Rectal smooth muscle tissue (tissue), 1 donor: Measurements from ENCODE around the gene KHK.
"Not testable (repeated sequence)": the region's sequence is repeated elsewhere in the genome, so short reads cannot be mapped to it uniquely, and the experiment has no call there.

ENCODE experiments used
- H3K27ac ChIP-seq: one replicate; pipeline ENCODE4 v1.7.0; 2013; ENCODE audit warnings: low read depth, low read length, inconsistent platforms
- H3K27me3 ChIP-seq: one replicate; pipeline ENCODE4 v1.7.0; 2013; ENCODE audit warnings: low read length; ENCODE audit not compliant: control insufficient read depth, insufficient read depth
- H3K36me3 ChIP-seq: one replicate; pipeline ENCODE4 v1.7.0; 2013; ENCODE audit warnings: low read length; ENCODE audit not compliant: control insufficient read depth, insufficient read depth
- H3K4me1 ChIP-seq: one replicate; pipeline ENCODE4 v1.7.0; 2013; ENCODE audit warnings: low read length; ENCODE audit not compliant: control insufficient read depth, insufficient read depth
- H3K4me3 ChIP-seq: one replicate; pipeline ENCODE4 v1.7.0; 2013; ENCODE audit warnings: low read length
- H3K9ac ChIP-seq: one replicate; pipeline ENCODE4 v1.7.0; 2013; ENCODE audit warnings: low read length

The KHK gene

GRCh38 chr2:27097341-27097740 is 10.8 kb downstream of the KHK start:
- H3K9ac ChIP-seq: no peak overlapping the region
- H3K36me3 ChIP-seq: no peaks in the 10 kb centered on the region
- H3K4me1 ChIP-seq: peaks cover 7% of the 10 kb centered on the region
- no peaks in the 10 kb centered on the region for H3K27me3 ChIP-seq
- no peak overlapping the region for H3K27ac ChIP-seq
- no peak overlapping the region for H3K4me3 ChIP-seq

GRCh38 chr2:27099334-27099955 is 12.9 kb downstream of the KHK start:
- Histone ChIP-seq H3K36me3 (no peaks in the 10 kb centered on the region), H3K4me3 (no peak overlapping the region), H3K27me3 (no peaks in the 10 kb centered on the region), H3K4me1 (peaks cover 7% of the 10 kb centered on the region), H3K27ac (no peak overlapping the region), H3K9ac (no peak overlapping the region)

DNA sequence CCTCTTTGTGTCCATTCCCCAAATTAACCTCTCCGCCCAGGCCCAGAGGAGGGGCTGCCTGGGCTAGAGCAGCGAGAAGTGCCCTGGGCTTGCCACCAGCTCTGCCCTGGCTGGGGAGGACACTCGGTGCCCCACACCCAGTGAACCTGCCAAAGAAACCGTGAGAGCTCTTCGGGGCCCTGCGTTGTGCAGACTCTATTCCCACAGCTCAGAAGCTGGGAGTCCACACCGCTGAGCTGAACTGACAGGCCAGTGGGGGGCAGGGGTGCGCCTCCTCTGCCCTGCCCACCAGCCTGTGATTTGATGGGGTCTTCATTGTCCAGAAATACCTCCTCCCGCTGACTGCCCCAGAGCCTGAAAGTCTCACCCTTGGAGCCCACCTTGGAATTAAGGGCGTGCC is 13.5 kb downstream of the KHK start:
- no peaks in the 10 kb centered on the region for H3K27me3 ChIP-seq
- H3K36me3 ChIP-seq: no peaks in the 10 kb centered on the region
- no peak overlapping the region for H3K9ac ChIP-seq
- peaks cover 7% of the 10 kb centered on the region for H3K4me1 ChIP-seq
- no peak overlapping the region for H3K27ac ChIP-seq
- H3K4me3 ChIP-seq: no peak overlapping the region

GRCh38 chr2:27102329-27102728 is 15.8 kb downstream of the KHK start:
- Histone ChIP-seq H3K4me3 (no peak overlapping the region), H3K4me1 (no peaks in the 10 kb centered on the region), H3K36me3 (no peaks in the 10 kb centered on the region), H3K27me3 (no peaks in the 10 kb centered on the region), H3K9ac (no peak overlapping the region), H3K27ac (no peak overlapping the region)

- H3K36me3 ChIP-seq: no peaks in the 10 kb centered on the region
- H3K27ac ChIP-seq: no peak overlapping the region
- no peak overlapping the region for H3K4me3 ChIP-seq
- H3K9ac ChIP-seq: no peak overlapping the region
- H3K4me1 ChIP-seq: no peaks in the 10 kb centered on the region
- no peaks in the 10 kb centered on the region for H3K27me3 ChIP-seq
Observed at GRCh38 chr2:27105981-27106380, 19.4 kb downstream of the KHK start.

GRCh38 chr2:27108221-27108620 is 21.6 kb downstream of the KHK start:
- Histone ChIP-seq H3K36me3 (no peaks in the 10 kb centered on the region), H3K4me3 (no peak overlapping the region), H3K9ac (no peak overlapping the region), H3K27ac (no peak overlapping the region), H3K27me3 (no peaks in the 10 kb centered on the region), H3K4me1 (no peaks in the 10 kb centered on the region)

DNA sequence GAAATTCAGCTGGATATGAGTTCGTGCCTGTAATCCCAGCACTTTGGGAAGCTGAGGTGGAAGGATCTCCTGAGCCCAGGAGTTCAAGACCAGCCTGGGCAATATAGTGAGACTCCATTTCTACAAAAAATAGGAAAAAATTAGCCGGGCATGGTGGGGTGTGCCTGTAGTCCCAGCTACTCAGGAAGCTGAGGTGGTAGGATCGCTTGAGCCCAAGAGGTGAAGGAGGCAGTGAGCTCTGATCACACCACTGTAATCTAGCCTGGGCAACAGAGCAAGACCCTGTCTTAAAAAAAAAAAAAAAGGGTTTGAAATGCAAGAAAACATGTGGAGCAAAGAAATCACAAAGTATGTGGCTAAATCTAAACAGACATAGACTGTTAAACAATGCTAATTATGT is 22.5 kb downstream of the KHK start:
- Histone ChIP-seq H3K9ac (no peak overlapping the region), H3K27me3 (no peaks in the 10 kb centered on the region), H3K36me3 (no peaks in the 10 kb centered on the region), H3K4me3 (no peak overlapping the region), H3K27ac (no peak overlapping the region), H3K4me1 (no peaks in the 10 kb centered on the region)

DNA sequence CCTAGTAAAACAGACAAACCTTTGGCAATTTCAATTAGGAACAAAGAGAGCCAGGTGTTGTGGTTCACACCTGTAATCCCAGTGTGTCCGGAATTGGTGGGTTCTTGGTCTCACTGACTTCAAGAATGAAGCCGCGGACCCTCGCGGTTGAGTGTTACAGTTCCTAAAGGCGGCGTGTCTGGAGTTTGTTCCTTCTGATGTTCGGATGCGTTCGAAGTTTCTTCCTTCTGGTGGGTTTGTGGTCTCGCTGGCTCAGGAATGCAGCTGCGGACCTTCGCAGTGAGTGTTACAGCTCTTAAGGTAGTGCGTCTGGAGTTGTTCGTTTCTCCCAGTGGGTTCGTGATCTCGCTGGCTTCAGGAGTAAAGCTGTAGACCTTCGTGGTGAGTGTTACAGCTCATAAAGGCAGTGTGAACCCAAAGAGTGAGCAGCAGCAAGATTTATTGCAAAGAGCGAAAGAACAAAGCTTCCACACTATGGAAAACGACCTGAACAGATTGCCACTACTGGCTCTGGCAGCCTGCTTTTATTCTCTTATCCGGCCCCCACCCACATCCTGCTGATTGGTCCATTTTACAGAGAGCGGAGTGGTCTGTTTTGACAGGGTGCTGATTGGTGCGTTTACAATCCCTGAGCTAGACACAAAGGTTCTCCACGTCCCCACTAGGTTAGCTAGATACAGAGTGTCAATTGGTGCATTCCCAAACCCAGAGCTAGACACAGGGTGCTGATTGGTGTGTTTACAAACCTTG is 24.2 kb downstream of the KHK start:
- H3K27ac ChIP-seq, H3K27me3 ChIP-seq, H3K9ac ChIP-seq, H3K4me3 ChIP-seq, H3K36me3 ChIP-seq, H3K4me1 ChIP-seq: not testable (repeated sequence)

DNA sequence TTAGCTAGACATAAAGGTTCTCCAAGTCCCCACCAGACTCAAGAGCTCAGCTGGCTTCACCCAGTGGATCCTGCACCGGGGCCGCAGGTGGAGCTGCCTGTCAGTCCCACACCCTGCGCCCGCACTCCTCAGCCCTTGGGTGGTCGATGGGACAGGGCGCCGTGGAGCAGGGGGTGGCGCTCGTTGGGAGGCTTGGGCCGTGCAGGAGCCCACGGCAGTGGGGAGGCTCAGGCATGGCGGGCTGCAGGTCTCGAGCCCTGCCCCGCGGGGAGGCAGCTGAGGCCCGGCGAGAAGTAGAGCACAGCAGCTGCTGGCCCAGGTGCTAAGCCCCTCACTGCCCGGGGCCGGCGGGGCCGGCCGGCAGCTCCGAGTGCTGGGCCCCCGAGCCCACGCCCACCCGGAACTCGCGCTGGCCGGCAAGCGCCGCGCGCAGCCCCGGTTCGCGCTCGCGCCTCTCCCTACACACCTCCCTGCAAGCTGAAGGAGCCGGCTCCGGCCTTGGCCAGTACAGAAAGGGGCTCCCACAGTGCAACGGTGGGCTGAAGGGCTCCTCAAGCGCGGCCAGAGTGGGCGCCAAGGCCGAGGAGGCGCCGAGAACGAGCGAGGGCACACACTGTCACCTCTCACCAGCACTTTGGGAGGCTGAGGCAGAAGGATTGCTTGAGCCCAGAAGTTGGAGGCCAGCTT is 25.0 kb downstream of the KHK start:
- not testable (repeated sequence) for H3K27ac ChIP-seq, H3K27me3 ChIP-seq, H3K4me3 ChIP-seq, H3K4me1 ChIP-seq, H3K9ac ChIP-seq, H3K36me3 ChIP-seq

DNA sequence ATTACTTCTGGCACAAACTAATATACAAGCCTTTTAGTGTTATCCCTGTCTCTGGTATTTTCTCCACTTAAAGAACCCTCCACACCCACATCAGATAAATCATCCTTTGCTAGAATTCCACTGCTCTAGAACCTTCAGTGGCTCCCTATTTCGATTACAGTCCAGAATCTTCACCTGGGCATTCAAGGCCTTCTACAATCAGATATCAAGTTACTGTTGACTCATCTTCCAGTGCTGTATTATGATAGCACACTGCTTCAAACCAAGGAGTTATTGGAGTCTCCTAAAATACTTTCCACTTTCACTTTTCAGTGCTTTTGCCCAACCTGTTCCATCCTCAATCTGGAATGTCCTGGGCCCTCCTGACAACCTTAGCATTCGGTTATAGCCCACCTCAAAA is 28.9 kb downstream of the KHK start:
- Histone ChIP-seq H3K4me3 (no peak overlapping the region), H3K27me3 (peaks cover 7% of the 10 kb centered on the region), H3K9ac (no peak overlapping the region), H3K4me1 (no peaks in the 10 kb centered on the region), H3K27ac (no peak overlapping the region), H3K36me3 (no peaks in the 10 kb centered on the region)

- no peaks in the 10 kb centered on the region for H3K4me1 ChIP-seq
- H3K27me3 ChIP-seq: peaks cover 7% of the 10 kb centered on the region
- no peak overlapping the region for H3K9ac ChIP-seq
- H3K4me3 ChIP-seq: peak overlapping the region; percentile 63
- no peak overlapping the region for H3K27ac ChIP-seq
- H3K36me3 ChIP-seq: no peaks in the 10 kb centered on the region
Observed at GRCh38 chr2:27117995-27118524, 31.5 kb downstream of the KHK start.

GRCh38 chr2:27118525-27119329 is 32.2 kb downstream of the KHK start, which contains the start of gene CGREF1:
TSS of gene CGREF1 (minus strand) at chr2:27119128. CDS start at chr2:27104366, 14,762 bp downstream.
- Histone ChIP-seq H3K4me3 (peak within 1 kb of the TSS; percentile 63), H3K4me1 (no peaks in the 10 kb centered on the region), H3K27ac (no peak within 1 kb of the TSS), H3K9ac (no peak within 1 kb of the TSS), H3K27me3 (peaks cover 7% of the 10 kb centered on the region), H3K36me3 (no peaks in the 10 kb centered on the region)
